ENCODE results near the gene TMSB4X. TPM values are rescaled to one million over a fixed set of nuclear protein-coding genes. Genes with fewer than 3 reads are reported as not detected.
"Not testable (repeated sequence)": the region's sequence is repeated elsewhere in the genome, so short reads cannot be mapped to it uniquely, and the experiment has no call there.

TMSB4X gene
- total RNA-seq, 4 donors from 2014 or later: 3,029 to 4,490 (median 3,421) TPM

GRCh38 chrX:12961196-12961718 is 13.7 kb upstream of the TMSB4X start:
- Histone ChIP-seq H3K27ac (no peak overlapping the region), H3K4me1 (peaks cover 0 to 7% (median 0%) of the 10 kb centered on the region in 4 donors), H3K9me3 (no peaks in the 10 kb centered on the region), H3K36me3 (no peaks in the 10 kb centered on the region), H3K27me3 (no peaks in the 10 kb centered on the region), H3K4me3 (no peak overlapping the region)
- WGBS, 2 donors: 29 to 64% methylated on average over 2 of the region's 2 CpGs
- no peak for TF ChIP-seq CTCF (IDR thresholded peaks at IDR 0.05)
- TF ChIP-seq EP300 (IDR thresholded peaks at IDR 0.05): no peak
- TF ChIP-seq POLR2A (IDR thresholded peaks at IDR 0.05): no peak
- DNase-seq (ENCODE audit: low spot score in 2 of 2): no peak

GRCh38 chrX:12962041-12962504 is 12.8 kb upstream of the TMSB4X start:
- DNase-seq (ENCODE audit: low spot score in 2 of 2): no peak
- TF ChIP-seq CTCF (IDR thresholded peaks at IDR 0.05) (no peak), POLR2A (IDR thresholded peaks at IDR 0.05) (no peak), EP300 (IDR thresholded peaks at IDR 0.05) (no peak)
- Histone ChIP-seq H3K4me1 (no peaks in the 10 kb centered on the region), H3K4me3 (no peak overlapping the region), H3K27ac (no peak overlapping the region), H3K27me3 (no peaks in the 10 kb centered on the region), H3K36me3 (no peaks in the 10 kb centered on the region), H3K9me3 (no peaks in the 10 kb centered on the region)
- 86 to 92% methylated on average over 4 of the region's 4 CpGs for whole genome bisulfite sequencing, 2 donors

- H3K4me1 ChIP-seq; DNase-seq (ENCODE audit: low spot score in 2 of 2); H3K4me3 ChIP-seq; H3K36me3 ChIP-seq; H3K27me3 ChIP-seq; H3K9me3 ChIP-seq; H3K27ac ChIP-seq: not testable (repeated sequence)
- no CpG with 5 or more reads among the region's 52 CpGs for WGBS, 2 donors
Measured at GRCh38 chrX:12963210-12963850, 11.6 kb upstream of the TMSB4X start.

DNA sequence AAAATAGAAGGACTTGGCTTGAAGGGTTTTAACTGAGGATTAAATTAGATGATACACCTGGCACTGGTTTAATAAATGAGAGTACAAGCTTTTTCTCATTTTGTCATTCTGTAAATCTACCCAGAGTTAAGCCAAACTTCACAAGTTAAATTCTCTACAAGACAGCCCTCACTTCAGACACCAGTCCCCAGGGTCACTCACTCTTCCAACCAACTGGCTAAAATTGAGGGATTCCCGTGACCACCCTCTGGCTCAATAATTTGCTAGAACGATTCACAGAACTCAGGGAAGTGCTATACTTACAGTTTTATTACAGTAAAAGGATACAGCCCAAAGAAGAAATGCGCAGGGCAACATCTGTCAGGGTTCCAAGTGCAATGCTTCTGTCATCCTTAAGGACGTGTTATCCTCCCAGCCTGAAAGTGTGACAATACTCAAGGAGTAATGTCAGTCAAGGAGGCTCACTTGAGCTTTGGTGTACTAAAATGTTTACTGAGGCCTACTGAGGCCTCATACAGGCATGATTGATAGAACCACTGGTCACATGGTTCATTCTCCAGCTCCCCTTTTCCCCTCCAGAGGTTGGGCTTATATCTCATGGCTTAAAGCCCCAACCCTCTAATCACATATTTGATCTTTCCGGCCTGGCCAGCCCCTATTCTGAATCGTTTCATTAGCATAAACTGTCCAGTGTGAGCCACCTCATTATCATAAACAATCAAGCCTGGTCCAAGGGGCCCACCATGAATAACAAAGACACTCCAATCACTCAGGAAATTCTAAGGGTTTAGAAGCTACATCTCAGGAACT is 9.6 kb upstream of the TMSB4X start:
- WGBS, 2 donors: 80 to 85% methylated on average over 6 of the region's 6 CpGs
- no peak for DNase-seq (ENCODE audit: low spot score in 2 of 2)
- no peaks in the 10 kb centered on the region for H3K36me3 ChIP-seq
- H3K27me3 ChIP-seq: no peaks in the 10 kb centered on the region
- TF ChIP-seq CTCF (IDR thresholded peaks at IDR 0.05): no peak
- TF ChIP-seq EP300 (IDR thresholded peaks at IDR 0.05): no peak
- no peak for TF ChIP-seq POLR2A (IDR thresholded peaks at IDR 0.05)
- no peak overlapping the region for H3K4me3 ChIP-seq
- H3K27ac ChIP-seq: no peak overlapping the region
- no peaks in the 10 kb centered on the region for H3K9me3 ChIP-seq
- H3K4me1 ChIP-seq: peaks cover 0 to under 1% (median 0%) of the 10 kb centered on the region in 4 donors

DNA sequence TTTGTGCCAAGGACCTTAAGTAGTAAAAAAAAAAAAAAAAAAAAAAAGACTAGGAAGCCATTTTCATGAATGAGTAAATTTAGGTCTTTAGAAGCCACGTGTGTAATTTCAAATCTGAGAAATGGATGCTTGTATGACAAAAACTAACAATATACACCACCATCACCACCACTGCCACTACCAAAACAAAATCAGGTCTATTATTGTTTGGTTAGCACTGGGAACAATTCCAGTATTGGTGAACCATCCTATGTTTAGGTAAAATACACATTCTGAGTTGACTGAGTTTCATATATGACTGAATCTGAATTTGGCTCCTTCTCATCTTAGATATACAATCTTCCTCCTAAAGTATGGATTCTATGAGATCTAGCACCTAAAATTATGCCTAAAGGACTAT is 8.8 kb upstream of the TMSB4X start:
- H3K4me1 ChIP-seq: peaks cover 0 to 7% (median under 1%) of the 10 kb centered on the region in 4 donors
- no peak for DNase-seq (ENCODE audit: low spot score in 2 of 2)
- H3K9me3 ChIP-seq: no peaks in the 10 kb centered on the region
- H3K4me3 ChIP-seq: no peak overlapping the region
- H3K36me3 ChIP-seq: no peaks in the 10 kb centered on the region
- WGBS, 2 donors: 76% methylated on average over 1 of the region's 1 CpG
- H3K27ac ChIP-seq: no peak overlapping the region
- no peaks in the 10 kb centered on the region for H3K27me3 ChIP-seq
- TF ChIP-seq EP300 (IDR thresholded peaks at IDR 0.05) (no peak), POLR2A (IDR thresholded peaks at IDR 0.05) (no peak), CTCF (IDR thresholded peaks at IDR 0.05) (no peak)

All from tibial nerve (tissue), 4 donors.